PC-3 (cell line): ENCODE measurements around the gene FAM186B. TPM values are rescaled to one million over a fixed set of nuclear protein-coding genes. Genes with fewer than 3 reads are reported as not detected.

Experiments
- ATAC-seq: fragments of 200-7000 bp; cut with Tn5 transposase; 2 replicates; pipeline ENCODE4 v1.9.1; 2020; ENCODE audit warnings: mild to moderate bottlenecking, moderate library complexity
- BruUV-seq: library from RNA; stranded (reverse); fragments of 400-500 nt; replicated peaks from 2 replicates; lab custom pipeline; 2021; lab: Mats Ljungman, UMichigan
- CTCF ChIA-PET: fragments of 300-600 bp; sonication (Branson Sonifier 250); formaldehyde crosslinking; loops from one replicate; lab custom pipeline; 2022; ENCODE audit warnings: antibody characterized with exemption; lab: Charles Lee
- POLR2A ChIA-PET: fragments of 300-600 bp; sonication (Branson Sonifier 250); formaldehyde crosslinking; loops from one replicate; lab custom pipeline; 2022; ENCODE audit warnings: antibody characterized with exemption; ENCODE audit not compliant: unreplicated experiment; lab: Charles Lee
- DNase-seq: peaks from one replicate; pipeline ENCODE4 v3.0.0-alpha.2; 2015
- H2AFZ ChIP-seq: fragments of 300-600 bp; sonication (generic); 2 replicates; pipeline ENCODE4 v1.6.0; 2016; ENCODE audit warnings: antibody characterized with exemption, low read length
- H3F3A ChIP-seq: fragments of 300-600 bp; sonication (generic); one replicate; pipeline ENCODE4 v1.6.0; 2017; ENCODE audit warnings: antibody characterized with exemption, low read length, control low read depth, mild to moderate bottlenecking; ENCODE audit not compliant: unreplicated experiment
- H3K27ac ChIP-seq: fragments of 300-600 bp; sonication (generic); 2 replicates; pipeline ENCODE4 v1.5.1; 2016; ENCODE audit warnings: mild to moderate bottlenecking, low read length
- H3K27me3 ChIP-seq: fragments of 300-600 bp; sonication (generic); 2 replicates; pipeline ENCODE4 v1.6.1; 2016; ENCODE audit warnings: low read length, mixed read lengths
- H3K36me3 ChIP-seq: fragments of 300-600 bp; sonication (generic); 2 replicates; pipeline ENCODE4 v1.6.1; 2016; ENCODE audit warnings: low read depth, mixed run types, low read length, mixed read lengths
- H3K4me1 ChIP-seq: fragments of 300-600 bp; sonication (generic); 2 replicates; pipeline ENCODE4 v1.5.1; 2016; ENCODE audit warnings: low read length; ENCODE audit not compliant: insufficient read depth
- H3K4me2 ChIP-seq: fragments of 300-600 bp; sonication (generic); 2 replicates; pipeline ENCODE4 v1.6.0; 2016; ENCODE audit warnings: low read length
- H3K4me3 ChIP-seq: fragments of 300-600 bp; sonication (generic); 2 replicates; pipeline ENCODE4 v1.5.1; 2016; ENCODE audit warnings: mild to moderate bottlenecking, low read length, mixed read lengths
- H3K79me2 ChIP-seq: fragments of 300-600 bp; sonication (generic); 2 replicates; pipeline ENCODE4 v1.6.1; 2017; ENCODE audit warnings: low read length, mixed read lengths
- H3K9ac ChIP-seq: fragments of 300-600 bp; sonication (generic); 2 replicates; pipeline ENCODE4 v1.6.0; 2016; ENCODE audit warnings: mild to moderate bottlenecking, low read length
- H3K9me2 ChIP-seq: fragments of 300-600 bp; sonication (generic); replicated peaks from 2 replicates; pipeline ENCODE4 v1.6.1; 2016; ENCODE audit warnings: mixed run types, low read length, mixed read lengths
- H3K9me3 ChIP-seq: fragments of 300-600 bp; sonication (generic); 2 replicates; pipeline ENCODE4 v1.6.1; 2016; ENCODE audit warnings: low read length, mixed read lengths
- H4K20me1 ChIP-seq: fragments of 300-600 bp; sonication (generic); 2 replicates; pipeline ENCODE4 v1.6.1; 2016; ENCODE audit warnings: low read length, mixed read lengths
- CTCF ChIP-seq: fragments of 300-600 bp; sonication (generic); conservative IDR thresholded peaks from 2 replicates; pipeline ENCODE4 v1.5.1; 2017; ENCODE audit warnings: antibody characterized with exemption, low read depth, mild to moderate bottlenecking, low read length
- EZH2 ChIP-seq: fragments of 300-600 bp; sonication (generic); IDR thresholded peaks from one replicate; pipeline ENCODE4 v1.6.1; 2017; ENCODE audit warnings: antibody characterized with exemption, mild to moderate bottlenecking, low read length; ENCODE audit not compliant: unreplicated experiment
- EZH2phosphoT487 ChIP-seq: fragments of 300-600 bp; sonication (generic); IDR thresholded peaks from 2 replicates; pipeline ENCODE4 v1.6.1; 2018; ENCODE audit warnings: mild to moderate bottlenecking, antibody characterized with exemption, low read length, borderline replicate concordance
- intact Hi-C: fragments of 100-400 bp; cut with micrococcal nuclease; formaldehyde crosslinking; loops from 2 replicates; pipeline ENCODE4 v1.9.0; 2023
- total RNA-seq: library from RNA; depleted of rRNA; stranded (reverse); fragments of >200 nt; gene quantifications from 2 replicates; pipeline ENCODE4 v1.2.3, GENCODE V29; 2014

The FAM186B gene
- total RNA-seq, 1 experiment from 2014 or later, result 0.80 TPM

GRCh38 chr12:49609875-49610154 is 4.4 kb upstream of the FAM186B start:
- Histone ChIP-seq H3K27ac (no peak overlapping the region), H3K4me3 (no peak overlapping the region), H3F3A (no peaks in the 10 kb centered on the region), H3K4me2 (no peak overlapping the region), H3K36me3 (no peaks in the 10 kb centered on the region), H3K4me1 (no peaks in the 10 kb centered on the region), H3K9ac (no peak overlapping the region), H3K9me2 (no peaks in the 10 kb centered on the region), H3K79me2 (no peaks in the 10 kb centered on the region), H3K27me3 (no peaks in the 10 kb centered on the region), H3K9me3 (no peaks in the 10 kb centered on the region), H4K20me1 (no peaks in the 10 kb centered on the region), H2AFZ (no peak overlapping the region)
- DNase-seq, result peak; percentile 54
- BruUV-seq, result no TSS peak
- ChIA-PET POLR2A (no interaction called here), CTCF (interaction anchor here (0.6 kb wide), 1 partner anchor 27 kb away, joined by 3 read pairs; no protein-coding TSS in a partner anchor)
- intact Hi-C loops, result no loop called here
- TF ChIP-seq EZH2phosphoT487, result no peak
- TF ChIP-seq CTCF, result peak; percentile 43
- no peak for TF ChIP-seq EZH2
- peak; percentile 46; the same call in 1 of the 2 replicates for ATAC-seq

GRCh38 chr12:49609059-49609874 is 3.8 kb upstream of the FAM186B start:
- ATAC-seq, result no peak; the same call in 1 of the 2 replicates
- CTCF ChIA-PET, result interaction anchor here (0.6 kb wide), 1 partner anchor 28 kb away, joined by 3 read pairs; no protein-coding TSS in a partner anchor
- H3K9me3 ChIP-seq, result no peaks in the 10 kb centered on the region

More at GRCh38 chr12:49609059-49609874, 3.8 kb upstream of the FAM186B start:
- BruUV-seq, result no TSS peak
- Histone ChIP-seq H3K4me2 (no peak overlapping the region), H3K9me2 (no peaks in the 10 kb centered on the region), H3K4me3 (no peak overlapping the region), H2AFZ (no peak overlapping the region), H3K4me1 (no peaks in the 10 kb centered on the region), H4K20me1 (no peaks in the 10 kb centered on the region), H3F3A (no peaks in the 10 kb centered on the region), H3K36me3 (no peaks in the 10 kb centered on the region), H3K27me3 (no peaks in the 10 kb centered on the region), H3K27ac (no peak overlapping the region), H3K79me2 (no peaks in the 10 kb centered on the region), H3K9ac (no peak overlapping the region)
- no peak for DNase-seq
- POLR2A ChIA-PET, result no interaction called here
- intact Hi-C loops, result no loop called here
- TF ChIP-seq CTCF, result no peak
- TF ChIP-seq EZH2, result no peak
- no peak for TF ChIP-seq EZH2phosphoT487
